GM12878 (cell line): Measurements from ENCODE around the gene TEX261. TPM values are rescaled to one million over a fixed set of nuclear protein-coding genes. Genes with fewer than 3 reads are reported as not detected.
A peak's percentile ranks its signal among the peaks of the same experiment; 100 is the strongest.

Source experiments
- ATAC-seq: fragments of 200-7000 bp; cut with Tn5 transposase; 3 replicates; pipeline ENCODE4 v1.9.1; 2020; ENCODE audit warnings: mild to moderate bottlenecking, moderate library complexity
- BruUV-seq: library from RNA; stranded (reverse); fragments of 400-500 nt; replicated peaks from 2 replicates; lab custom pipeline; 2021; lab: Mats Ljungman, UMichigan
- CTCF ChIA-PET: fragments of 300-600 bp; sonication (Branson Sonifier 250); formaldehyde crosslinking; extraction: SDS; loops from one replicate; lab custom pipeline; 2021; ENCODE audit warnings: inconsistent platforms; lab: Yijun Ruan, JAX
- POLR2A ChIA-PET: fragments of 350-600 bp; formaldehyde crosslinking; extraction: SDS; loops from one replicate; lab custom pipeline; 2021; ENCODE audit warnings: inconsistent platforms; lab: Charles Lee
- RAD21 ChIA-PET: fragments of 300-600 bp; sonication (Branson Sonifier 250); formaldehyde crosslinking; loops from one replicate; lab custom pipeline; 2023; ENCODE audit warnings: antibody characterized with exemption; ENCODE audit not compliant: unreplicated experiment; lab: Charles Lee
- SMC1A ChIA-PET: fragments of 300-600 bp; sonication (Branson Sonifier 250); formaldehyde crosslinking; loops from one replicate; lab custom pipeline; 2023; ENCODE audit not compliant: unreplicated experiment, uncharacterized antibody; lab: Charles Lee
- DNase-seq: peaks from one replicate; pipeline ENCODE4 v3.0.0-alpha.2; 2011; ENCODE audit warnings: low read depth, low spot score
- FAIRE-seq: peaks from 3 replicates; lab custom pipeline; 2011; peaks lifted over from hg19 to GRCh38; lab: Jason Lieb, UNC
- H2AFZ ChIP-seq: 2 replicates; pipeline ENCODE4 v1.6.0; 2011; ENCODE audit warnings: low read depth, low read length, control low read depth; ENCODE audit not compliant: control insufficient read depth
- H3K27ac ChIP-seq: 2 replicates; pipeline ENCODE4 v1.5.1; 2011; ENCODE audit warnings: control low read depth; ENCODE audit not compliant: control insufficient read depth, insufficient read depth
- H3K27me3 ChIP-seq, 2 experiments: replicated peaks in 1 of 2; 2 replicates each; pipeline versions ENCODE4 v1.6.0 to v1.6.1; 2011; ENCODE audit warnings: low read length in 1 of 2; ENCODE audit not compliant: control insufficient read depth in 2 of 2, insufficient read depth in 2 of 2
- H3K36me3 ChIP-seq, 2 experiments: 2 replicates each; pipeline ENCODE4 v1.5.1; 2011; ENCODE audit warnings: low read length in 1 of 2; ENCODE audit not compliant: control insufficient read depth in 2 of 2, insufficient read depth in 2 of 2
- H3K4me1 ChIP-seq: 2 replicates; pipeline ENCODE4 v1.6.1; 2011; ENCODE audit warnings: mild to moderate bottlenecking, low read length, moderate library complexity, mixed read lengths; ENCODE audit not compliant: control insufficient read depth, insufficient read depth
- H3K4me2 ChIP-seq: 2 replicates; pipeline ENCODE4 v1.6.0; 2011; ENCODE audit warnings: control low read depth; ENCODE audit not compliant: control insufficient read depth, insufficient read depth
- H3K4me3 ChIP-seq: fragments of 200-600 bp; sonication (generic); 2 replicates; pipeline ENCODE4 v1.5.1; 2016
- H3K79me2 ChIP-seq: 2 replicates; pipeline ENCODE4 v1.6.0; 2011; ENCODE audit warnings: low read length; ENCODE audit not compliant: control insufficient read depth, insufficient read depth
- H3K9ac ChIP-seq: 2 replicates; pipeline ENCODE4 v1.8.0; 2011; ENCODE audit warnings: low read length, control low read depth, mixed read lengths; ENCODE audit not compliant: control insufficient read depth, insufficient read depth
- H3K9me3 ChIP-seq: replicated peaks from 3 replicates; pipeline ENCODE4 v1.5.1; 2011; ENCODE audit warnings: mild to moderate bottlenecking, low read length; ENCODE audit not compliant: control insufficient read depth, insufficient read depth
- H4K20me1 ChIP-seq: 2 replicates; pipeline ENCODE4 v1.6.0; 2011; ENCODE audit not compliant: control insufficient read depth, insufficient read depth
- CBX3 ChIP-seq: fragments of 200-600 bp; sonication (generic); IDR thresholded peaks from 2 replicates; pipeline ENCODE4 v1.6.1; 2016; ENCODE audit warnings: low read depth, borderline replicate concordance
- CREM ChIP-seq: IDR thresholded peaks from 2 replicates; pipeline ENCODE4 v1.6.1; 2014; ENCODE audit warnings: antibody characterized with exemption, low read depth
- ELK1 ChIP-seq: IDR thresholded peaks from 2 replicates; pipeline ENCODE4 v1.6.1; 2012; ENCODE audit warnings: low read depth, low read length, improper control_type of control experiment
- ETV6 ChIP-seq, 2 experiments: fragments of 450-650 bp in 1 of 2; IDR thresholded peaks in 1 of 2; conservative IDR thresholded peaks in 1 of 2; 2 replicates each; pipeline ENCODE4 v1.6.1; 2014; ENCODE audit warnings: antibody characterized with exemption in 1 of 2, borderline replicate concordance in 1 of 2, low read depth in 1 of 2, mild to moderate bottlenecking in 1 of 2, moderate library complexity in 1 of 2
- HDAC2 ChIP-seq: fragments of 200-600 bp; sonication (generic); IDR thresholded peaks from 2 replicates; pipeline ENCODE4 v1.6.1; 2017
- IKZF2 ChIP-seq, 2 experiments: fragments of 450-650 bp; IDR thresholded peaks; 2 replicates each; pipeline ENCODE4 v1.6.1; 2017; ENCODE audit warnings: mild to moderate bottlenecking in 2 of 2, moderate library complexity in 2 of 2
- JUNB ChIP-seq: IDR thresholded peaks from 2 replicates; pipeline ENCODE4 v1.6.1; 2016; ENCODE audit warnings: antibody characterized with exemption, mild to moderate bottlenecking
- KLF5 ChIP-seq: fragments of 450-650 bp; IDR thresholded peaks from 2 replicates; pipeline ENCODE4 v1.6.1; 2014; ENCODE audit warnings: mild to moderate bottlenecking; ENCODE audit not compliant: partially characterized antibody
- NFYA ChIP-seq: IDR thresholded peaks from 2 replicates; pipeline ENCODE4 v1.6.1; 2011; ENCODE audit warnings: low read depth, mild to moderate bottlenecking, low read length, improper control_type of control experiment, borderline replicate concordance
- NRF1 ChIP-seq: conservative IDR thresholded peaks from 2 replicates; pipeline ENCODE4 v1.6.1; 2011; ENCODE audit warnings: mild to moderate bottlenecking, low read depth, low read length, improper control_type of control experiment
- YY1 ChIP-seq: IDR thresholded peaks from 2 replicates; pipeline ENCODE4 v1.6.1; 2011; ENCODE audit warnings: low read depth, mild to moderate bottlenecking, low read length
- WGBS: methylation state at CpG from one replicate; pipeline ENCODE4 v1.1.6; 2016; ENCODE audit warnings: low lambda C conversion rate; ENCODE audit not compliant: insufficient replicate concordance, insufficient coverage; ENCODE audit errors: missing lambda C conversion rate; 5-methylcytosine and 5-hydroxymethylcytosine counted together
- in situ Hi-C: fragments of 300-500 bp; cut with MboI; formaldehyde crosslinking; loops from 9 replicates; pipeline ENCODE4 v1.14.3; 2018; ENCODE audit warnings: mixed read lengths
- intact Hi-C: fragments of 100-400 bp; cut with micrococcal nuclease; formaldehyde crosslinking; loops from one replicate; pipeline ENCODE4 v1.14.2; 2022; ENCODE audit not compliant: unreplicated experiment
- polyA plus RNA-seq, 11 experiments: library from polyadenylated mRNA; depleted of rRNA in 4 of 11; unstranded in 6 of 11; stranded (reverse) in 5 of 11; fragments of >200 nt; fragmentation: Nextera tagmentation in 4 of 11; fragmentation: Illumina TruSeq in 1 of 11; extraction: Ambion mirVana in 4 of 11; extraction: Trizol in 1 of 11; gene quantifications; 1 replicate in 1 of 11; 2 replicates in 10 of 11; pipeline versions ENCODE4 v1.2.1 to v1.2.3, GENCODE V29; 2011 to 2016; ENCODE audit warnings: inconsistent platforms in 2 of 11, missing spikeins in 2 of 11, low read depth in 1 of 11
- total RNA-seq, 4 experiments: library from RNA; depleted of rRNA in 3 of 4; stranded (reverse); fragments of >200 nt in 3 of 4; fragmentation: Illumina TruSeq in 1 of 4; extraction: Trizol in 1 of 4; gene quantifications; 2 replicates each; pipeline versions ENCODE4 v1.2.1 to v1.2.3, GENCODE V29; 2013 to 2021
- TF ChIP-seq, protein P1 (sequence below): fragments of 450-650 bp; IDR thresholded peaks from 2 replicates; pipeline ENCODE4 v1.6.1; 2018; ENCODE audit warnings: borderline replicate concordance, mild to moderate bottlenecking; ENCODE audit not compliant: partially characterized antibody
- TF ChIP-seq, protein P2 (sequence below): IDR thresholded peaks from 2 replicates; pipeline ENCODE4 v1.6.1; 2012; ENCODE audit warnings: low read depth, low read length, improper control_type of control experiment
- TF ChIP-seq, protein P3 (sequence below): IDR thresholded peaks from 2 replicates; pipeline ENCODE4 v1.6.1; 2012; ENCODE audit warnings: mild to moderate bottlenecking, low read depth, low read length

Gene TEX261
- total and polyA plus RNA-seq, 10 of the 15 experiments (the other 5 are each of a cell fraction or from before 2014, with no cell fraction given) = 5.5 to 75.6 (median 40.3) TPM

DNA sequence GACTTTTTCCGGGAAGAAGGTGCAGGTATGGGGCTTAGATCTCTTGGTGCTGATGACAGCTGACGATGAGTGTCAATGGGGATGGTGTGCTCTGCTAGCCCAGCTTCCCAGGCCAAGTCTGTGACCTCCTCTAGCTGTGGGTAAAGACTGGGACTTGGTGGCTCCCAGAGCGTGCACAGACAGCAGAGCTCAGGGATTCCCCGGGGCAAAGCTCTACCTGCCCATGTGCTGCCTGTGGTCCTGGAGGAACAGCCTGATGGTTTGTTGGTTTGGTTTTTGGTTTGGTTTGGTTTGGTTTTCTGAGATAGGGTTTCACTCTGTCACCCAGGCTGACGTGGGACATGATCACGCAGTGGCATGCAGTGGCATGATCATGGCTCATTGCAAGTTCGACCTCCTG is 39.8 kb downstream of the TEX261 start:
- Histone ChIP-seq H3K36me3 (no peaks in the 10 kb centered on the region), H3K4me1 (no peaks in the 10 kb centered on the region), H3K27ac (no peak overlapping the region), H3K9ac (no peak overlapping the region), H3K9me3 (no peaks in the 10 kb centered on the region), H3K79me2 (no peaks in the 10 kb centered on the region), H2AFZ (no peak overlapping the region), H3K27me3 (no peaks in the 10 kb centered on the region), H4K20me1 (no peaks in the 10 kb centered on the region), H3K4me3 (no peak overlapping the region), H3K4me2 (no peak overlapping the region)
- no peak for FAIRE-seq
- POLR2A ChIA-PET = no interaction called here
- SMC1A ChIA-PET = no interaction called here
- peak; percentile 58 for ATAC-seq
- CTCF ChIA-PET = interaction anchor here (0.6 to 3.2 kb wide), 7 partner anchors 10 to 652 kb away, joined by 3 to 11 read pairs (median 5); no protein-coding TSS in a partner anchor
- 52% methylated on average over 7 of the region's 7 CpGs for WGBS
- RAD21 ChIA-PET = no interaction called here
- DNase-seq = no peak
- intact Hi-C loops (no loop called here), in situ Hi-C loops (no loop called here)
- no TSS peak for BruUV-seq
- TF ChIP-seq, protein P1, sequence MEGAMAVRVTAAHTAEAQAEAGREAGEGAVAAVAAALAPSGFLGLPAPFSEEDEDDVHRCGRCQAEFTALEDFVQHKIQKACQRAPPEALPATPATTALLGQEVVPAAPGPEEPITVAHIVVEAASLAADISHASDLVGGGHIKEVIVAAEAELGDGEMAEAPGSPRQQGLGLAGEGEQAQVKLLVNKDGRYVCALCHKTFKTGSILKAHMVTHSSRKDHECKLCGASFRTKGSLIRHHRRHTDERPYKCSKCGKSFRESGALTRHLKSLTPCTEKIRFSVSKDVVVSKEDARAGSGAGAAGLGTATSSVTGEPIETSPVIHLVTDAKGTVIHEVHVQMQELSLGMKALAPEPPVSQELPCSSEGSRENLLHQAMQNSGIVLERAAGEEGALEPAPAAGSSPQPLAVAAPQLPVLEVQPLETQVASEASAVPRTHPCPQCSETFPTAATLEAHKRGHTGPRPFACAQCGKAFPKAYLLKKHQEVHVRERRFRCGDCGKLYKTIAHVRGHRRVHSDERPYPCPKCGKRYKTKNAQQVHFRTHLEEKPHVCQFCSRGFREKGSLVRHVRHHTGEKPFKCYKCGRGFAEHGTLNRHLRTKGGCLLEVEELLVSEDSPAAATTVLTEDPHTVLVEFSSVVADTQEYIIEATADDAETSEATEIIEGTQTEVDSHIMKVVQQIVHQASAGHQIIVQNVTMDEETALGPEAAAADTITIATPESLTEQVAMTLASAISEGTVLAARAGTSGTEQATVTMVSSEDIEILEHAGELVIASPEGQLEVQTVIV = no peak
- TF ChIP-seq YY1 (no peak), ELK1 (no peak), NFYA (no peak), JUNB (no peak), ETV6 (conservative IDR thresholded peaks at IDR 0.05 in 1 of 2, IDR thresholded peaks at IDR 0.05 in 1 of 2; ENCODE audit: borderline replicate concordance in 1 of 2, low read depth in 1 of 2) (no peak), KLF5 (no peak), CBX3 (no peak), IKZF2 (IDR thresholded peaks at IDR 0.05) (no peak), CREM (no peak), HDAC2 (no peak), NRF1 (no peak)
- TF ChIP-seq, protein P2, sequence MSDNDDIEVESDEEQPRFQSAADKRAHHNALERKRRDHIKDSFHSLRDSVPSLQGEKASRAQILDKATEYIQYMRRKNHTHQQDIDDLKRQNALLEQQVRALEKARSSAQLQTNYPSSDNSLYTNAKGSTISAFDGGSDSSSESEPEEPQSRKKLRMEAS = no peak
- TF ChIP-seq, protein P3, sequence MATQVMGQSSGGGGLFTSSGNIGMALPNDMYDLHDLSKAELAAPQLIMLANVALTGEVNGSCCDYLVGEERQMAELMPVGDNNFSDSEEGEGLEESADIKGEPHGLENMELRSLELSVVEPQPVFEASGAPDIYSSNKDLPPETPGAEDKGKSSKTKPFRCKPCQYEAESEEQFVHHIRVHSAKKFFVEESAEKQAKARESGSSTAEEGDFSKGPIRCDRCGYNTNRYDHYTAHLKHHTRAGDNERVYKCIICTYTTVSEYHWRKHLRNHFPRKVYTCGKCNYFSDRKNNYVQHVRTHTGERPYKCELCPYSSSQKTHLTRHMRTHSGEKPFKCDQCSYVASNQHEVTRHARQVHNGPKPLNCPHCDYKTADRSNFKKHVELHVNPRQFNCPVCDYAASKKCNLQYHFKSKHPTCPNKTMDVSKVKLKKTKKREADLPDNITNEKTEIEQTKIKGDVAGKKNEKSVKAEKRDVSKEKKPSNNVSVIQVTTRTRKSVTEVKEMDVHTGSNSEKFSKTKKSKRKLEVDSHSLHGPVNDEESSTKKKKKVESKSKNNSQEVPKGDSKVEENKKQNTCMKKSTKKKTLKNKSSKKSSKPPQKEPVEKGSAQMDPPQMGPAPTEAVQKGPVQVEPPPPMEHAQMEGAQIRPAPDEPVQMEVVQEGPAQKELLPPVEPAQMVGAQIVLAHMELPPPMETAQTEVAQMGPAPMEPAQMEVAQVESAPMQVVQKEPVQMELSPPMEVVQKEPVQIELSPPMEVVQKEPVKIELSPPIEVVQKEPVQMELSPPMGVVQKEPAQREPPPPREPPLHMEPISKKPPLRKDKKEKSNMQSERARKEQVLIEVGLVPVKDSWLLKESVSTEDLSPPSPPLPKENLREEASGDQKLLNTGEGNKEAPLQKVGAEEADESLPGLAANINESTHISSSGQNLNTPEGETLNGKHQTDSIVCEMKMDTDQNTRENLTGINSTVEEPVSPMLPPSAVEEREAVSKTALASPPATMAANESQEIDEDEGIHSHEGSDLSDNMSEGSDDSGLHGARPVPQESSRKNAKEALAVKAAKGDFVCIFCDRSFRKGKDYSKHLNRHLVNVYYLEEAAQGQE = no peak
